HG03025 (cell line): Measurements from ENCODE around the gene MRPL44.

ENCODE experiments used
- ATAC-seq: cut with Tn5 transposase; IDR thresholded peaks from one replicate; pipeline ENCODE4 v1.9.1; 2021; ENCODE audit warnings: mild to moderate bottlenecking, moderate library complexity; ENCODE audit not compliant: unreplicated experiment, low FRiP score

MRPL44 gene

GRCh38 chr2:223957092-223957851 lies at the start of gene MRPL44:
Gene MRPL44, plus strand, starts transcription at chr2:223957463. Its CDS starts 10 bp downstream, at chr2:223957473.
- ATAC-seq = peak; percentile 95

- no peak for ATAC-seq
These were observed 48.8 kb upstream of the MRPL44 start for GRCh38 chr2:223908304-223908998.

GRCh38 chr2:223909001-223909741 lies 48.1 kb upstream of the MRPL44 start:
- no peak for ATAC-seq

GRCh38 chr2:223914324-223914723 lies 42.9 kb upstream of the MRPL44 start:
- no peak for ATAC-seq

GRCh38 chr2:223915071-223915470 lies 42.2 kb upstream of the MRPL44 start:
- no peak for ATAC-seq

- no peak for ATAC-seq
These were observed 40.9 kb upstream of the MRPL44 start for GRCh38 chr2:223916181-223916920.

GRCh38 chr2:223918671-223919134 lies 38.6 kb upstream of the MRPL44 start:
- no peak for ATAC-seq

GRCh38 chr2:223920109-223920508 lies 37.2 kb upstream of the MRPL44 start:
- no peak for ATAC-seq

- ATAC-seq = no peak
These were observed 36.1 kb upstream of the MRPL44 start for GRCh38 chr2:223921204-223921603.

GRCh38 chr2:223922308-223922707 lies 35.0 kb upstream of the MRPL44 start:
- ATAC-seq = no peak

- no peak for ATAC-seq
These were observed 33.3 kb upstream of the MRPL44 start for GRCh38 chr2:223923976-223924375.

- ATAC-seq = no peak
These were observed 32.2 kb upstream of the MRPL44 start for GRCh38 chr2:223925106-223925505.

- no peak for ATAC-seq
These were observed 28.9 kb upstream of the MRPL44 start for GRCh38 chr2:223928113-223929006.

GRCh38 chr2:223929571-223930102 lies 27.6 kb upstream of the MRPL44 start:
- no peak for ATAC-seq

- no peak for ATAC-seq
These were observed 26.9 kb upstream of the MRPL44 start for GRCh38 chr2:223930103-223930976.

GRCh38 chr2:223932816-223933800 lies 24.2 kb upstream of the MRPL44 start:
- no peak for ATAC-seq

- no peak for ATAC-seq
These were observed 22.4 kb upstream of the MRPL44 start for GRCh38 chr2:223934870-223935269.
